ENCODE results near the gene USP35. TPM values are rescaled to one million over a fixed set of nuclear protein-coding genes. Genes with fewer than 3 reads are reported as not detected.

USP35 gene
- total and polyA plus RNA-seq, 2 experiments from 2014 or later = 2.7 to 7.0 TPM

GRCh38 chr11:78207532-78208256 is 19.0 kb downstream of the USP35 start:
- Histone ChIP-seq H3K36me3 (ENCODE audit: low read depth) (peaks cover 5% of the 10 kb centered on the region; the same call in 1 of the 2 replicates), H3K79me2 (ENCODE audit: insufficient read depth) (peaks cover 21% of the 10 kb centered on the region), H3K9me2 (ENCODE audit: insufficient read depth) (no peaks in the 10 kb centered on the region), H3K27ac (peak overlapping the region; percentile 3; the same call in 1 of the 2 replicates), H3K9me3 (ENCODE audit: low read depth) (no peaks in the 10 kb centered on the region), H3F3A (ENCODE audit: insufficient read depth) (peaks cover 16% of the 10 kb centered on the region; the same call in 1 of the 2 replicates), H3K27me3 (replicated peaks; ENCODE audit: insufficient read depth) (no peaks in the 10 kb centered on the region), H3K4me2 (ENCODE audit: unreplicated experiment) (no peak overlapping the region), H3K4me3 (no peak overlapping the region), H4K20me1 (ENCODE audit: insufficient read depth) (no peaks in the 10 kb centered on the region), H2AFZ (no peak overlapping the region), H3K9ac (no peak overlapping the region), H3K4me1 (ENCODE audit: insufficient read depth) (peaks cover 14% of the 10 kb centered on the region)
- in situ Hi-C loops (cut with MboI) = no loop called here
- WGBS, 2 experiments (ENCODE audit: low coverage in 1 of 2, low lambda C conversion rate in 2 of 2, missing lambda C conversion rate in 2 of 2) = 82 to 86% methylated on average over 11 of the region's 11 CpGs
- no peak for DNase-seq
- TF ChIP-seq EZH2phosphoT487 (IDR thresholded peaks at IDR 0.05; ENCODE audit: insufficient read depth, low read depth) = no peak
- no peak for TF ChIP-seq EZH2 (IDR thresholded peaks at IDR 0.05; ENCODE audit: insufficient read depth, poor library complexity, severe bottlenecking)

- in situ Hi-C loops (cut with MboI) = no loop called here
- Histone ChIP-seq H3K79me2 (ENCODE audit: insufficient read depth) (peaks cover 26% of the 10 kb centered on the region), H3K36me3 (ENCODE audit: low read depth) (peaks cover 5% of the 10 kb centered on the region; the same call in 1 of the 2 replicates), H3K9me2 (ENCODE audit: insufficient read depth) (no peaks in the 10 kb centered on the region), H3K27me3 (replicated peaks; ENCODE audit: insufficient read depth) (no peaks in the 10 kb centered on the region), H3K9ac (no peak overlapping the region), H3K4me2 (ENCODE audit: unreplicated experiment) (no peak overlapping the region), H3K4me1 (ENCODE audit: insufficient read depth) (peaks cover 21% of the 10 kb centered on the region), H4K20me1 (ENCODE audit: insufficient read depth) (no peaks in the 10 kb centered on the region), H3K27ac (peak overlapping the region; percentile 3; the same call in 1 of the 2 replicates), H3F3A (ENCODE audit: insufficient read depth) (peaks cover 22% of the 10 kb centered on the region; the same call in 1 of the 2 replicates), H3K4me3 (no peak overlapping the region), H2AFZ (no peak overlapping the region), H3K9me3 (ENCODE audit: low read depth) (no peaks in the 10 kb centered on the region)
- 83 to 86% methylated on average over 16 of the region's 16 CpGs for WGBS, 2 experiments (ENCODE audit: low coverage in 1 of 2, low lambda C conversion rate in 2 of 2, missing lambda C conversion rate in 2 of 2)
- peak; percentile 73 for DNase-seq
- TF ChIP-seq EZH2 (IDR thresholded peaks at IDR 0.05; ENCODE audit: insufficient read depth, poor library complexity, severe bottlenecking) = no peak
- TF ChIP-seq EZH2phosphoT487 (IDR thresholded peaks at IDR 0.05; ENCODE audit: insufficient read depth, low read depth) = no peak
Measured at GRCh38 chr11:78208257-78209165, 19.8 kb downstream of the USP35 start.

GRCh38 chr11:78209478-78209877 is 20.8 kb downstream of the USP35 start:
- Histone ChIP-seq H3K27ac (no peak overlapping the region), H3K9me3 (ENCODE audit: low read depth) (no peaks in the 10 kb centered on the region), H3K9ac (no peak overlapping the region), H3K4me2 (ENCODE audit: unreplicated experiment) (no peak overlapping the region), H3F3A (ENCODE audit: insufficient read depth) (peaks cover 23% of the 10 kb centered on the region; the same call in 1 of the 2 replicates), H3K27me3 (replicated peaks; ENCODE audit: insufficient read depth) (no peaks in the 10 kb centered on the region), H3K4me1 (ENCODE audit: insufficient read depth) (peaks cover 21% of the 10 kb centered on the region), H3K79me2 (ENCODE audit: insufficient read depth) (peaks cover 30% of the 10 kb centered on the region), H4K20me1 (ENCODE audit: insufficient read depth) (no peaks in the 10 kb centered on the region), H2AFZ (no peak overlapping the region), H3K36me3 (ENCODE audit: low read depth) (peaks cover 5% of the 10 kb centered on the region; the same call in 1 of the 2 replicates), H3K9me2 (ENCODE audit: insufficient read depth) (no peaks in the 10 kb centered on the region), H3K4me3 (no peak overlapping the region)
- 86 to 88% methylated on average over 18 of the region's 18 CpGs for WGBS, 2 experiments (ENCODE audit: low coverage in 1 of 2, low lambda C conversion rate in 2 of 2, missing lambda C conversion rate in 2 of 2)
- in situ Hi-C loops (cut with MboI) = no loop called here
- no peak for DNase-seq
- no peak for TF ChIP-seq EZH2 (IDR thresholded peaks at IDR 0.05; ENCODE audit: insufficient read depth, poor library complexity, severe bottlenecking)
- no peak for TF ChIP-seq EZH2phosphoT487 (IDR thresholded peaks at IDR 0.05; ENCODE audit: insufficient read depth, low read depth)

- in situ Hi-C loops (cut with MboI) = no loop called here
- 90 to 92% methylated on average over 20 to 30 of the region's 31 CpGs for WGBS, 2 experiments (ENCODE audit: low coverage in 1 of 2, low lambda C conversion rate in 2 of 2, missing lambda C conversion rate in 2 of 2)
- no peak overlapping the region for H3K9ac ChIP-seq
- no peaks in the 10 kb centered on the region for H3K9me3 ChIP-seq (ENCODE audit: low read depth)
- peaks cover 9% of the 10 kb centered on the region; the same call in 1 of the 2 replicates for H3K36me3 ChIP-seq (ENCODE audit: low read depth)
- no peak overlapping the region for H3K27ac ChIP-seq
- H3K4me2 ChIP-seq (ENCODE audit: unreplicated experiment) = no peak overlapping the region
- peaks cover 23% of the 10 kb centered on the region; the same call in 1 of the 2 replicates for H3F3A ChIP-seq (ENCODE audit: insufficient read depth)
- peaks cover 30% of the 10 kb centered on the region for H3K79me2 ChIP-seq (ENCODE audit: insufficient read depth)
- no peak overlapping the region for H2AFZ ChIP-seq
- no peaks in the 10 kb centered on the region for H3K9me2 ChIP-seq (ENCODE audit: insufficient read depth)
- no peaks in the 10 kb centered on the region for H3K27me3 ChIP-seq (replicated peaks; ENCODE audit: insufficient read depth)
- no peak overlapping the region for H3K4me3 ChIP-seq
- H3K4me1 ChIP-seq (ENCODE audit: insufficient read depth) = peaks cover 21% of the 10 kb centered on the region
- TF ChIP-seq EZH2 (IDR thresholded peaks at IDR 0.05; ENCODE audit: insufficient read depth, poor library complexity, severe bottlenecking) (no peak), EZH2phosphoT487 (IDR thresholded peaks at IDR 0.05; ENCODE audit: insufficient read depth, low read depth) (no peak)
- no peaks in the 10 kb centered on the region for H4K20me1 ChIP-seq (ENCODE audit: insufficient read depth)
- no peak for DNase-seq
Measured at GRCh38 chr11:78210000-78210608, 21.4 kb downstream of the USP35 start.
